ENCODE measurements around the gene FADS1.

DNA sequence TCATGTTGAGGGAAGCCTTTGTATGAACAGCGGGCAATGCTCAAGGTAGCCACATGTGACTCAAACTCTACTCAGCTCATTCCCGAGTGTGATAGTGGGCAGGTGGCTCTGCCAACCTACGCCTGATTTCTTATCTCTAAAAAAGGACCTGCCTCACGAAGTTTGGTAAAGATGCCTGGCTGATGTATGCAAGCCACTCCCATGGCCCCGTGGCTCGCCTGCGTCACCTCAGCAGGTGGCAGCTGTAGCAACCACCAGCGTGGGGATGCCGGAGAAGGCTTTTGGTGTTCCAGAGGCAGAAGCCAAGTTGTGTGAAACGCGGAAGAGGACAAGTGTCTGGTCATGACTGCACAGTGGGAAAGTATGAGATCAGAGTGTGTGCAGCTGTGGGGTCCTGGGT lies 16.7 kb upstream of the FADS1 start:
- TF ChIP-seq POLR2A (IDR thresholded peaks at IDR 0.05) = no peak
- TF ChIP-seq, protein P1, sequence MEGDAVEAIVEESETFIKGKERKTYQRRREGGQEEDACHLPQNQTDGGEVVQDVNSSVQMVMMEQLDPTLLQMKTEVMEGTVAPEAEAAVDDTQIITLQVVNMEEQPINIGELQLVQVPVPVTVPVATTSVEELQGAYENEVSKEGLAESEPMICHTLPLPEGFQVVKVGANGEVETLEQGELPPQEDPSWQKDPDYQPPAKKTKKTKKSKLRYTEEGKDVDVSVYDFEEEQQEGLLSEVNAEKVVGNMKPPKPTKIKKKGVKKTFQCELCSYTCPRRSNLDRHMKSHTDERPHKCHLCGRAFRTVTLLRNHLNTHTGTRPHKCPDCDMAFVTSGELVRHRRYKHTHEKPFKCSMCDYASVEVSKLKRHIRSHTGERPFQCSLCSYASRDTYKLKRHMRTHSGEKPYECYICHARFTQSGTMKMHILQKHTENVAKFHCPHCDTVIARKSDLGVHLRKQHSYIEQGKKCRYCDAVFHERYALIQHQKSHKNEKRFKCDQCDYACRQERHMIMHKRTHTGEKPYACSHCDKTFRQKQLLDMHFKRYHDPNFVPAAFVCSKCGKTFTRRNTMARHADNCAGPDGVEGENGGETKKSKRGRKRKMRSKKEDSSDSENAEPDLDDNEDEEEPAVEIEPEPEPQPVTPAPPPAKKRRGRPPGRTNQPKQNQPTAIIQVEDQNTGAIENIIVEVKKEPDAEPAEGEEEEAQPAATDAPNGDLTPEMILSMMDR (IDR thresholded peaks at IDR 0.05) = no peak

Measured in esophagus squamous epithelium (tissue), 4 donors.